Gastroesophageal sphincter (tissue), 4 donors: Measurements from ENCODE around the gene ADD1. TPM values are rescaled to one million over a fixed set of nuclear protein-coding genes. Genes with fewer than 3 reads are reported as not detected.

Source experiments
- ATAC-seq: fragments of 150-250 bp; one replicate; pipeline ENCODE4 v1.9.1; 2016; ENCODE audit warnings: mild to moderate bottlenecking, moderate library complexity
- H3K27ac ChIP-seq, 4 donors: fragments of 200-600 bp; sonication (generic) in 3 of 4; 1 replicate in 3 of 4; 2 replicates in 1 of 4; pipeline ENCODE4 v1.5.1; 2016 to 2019
- H3K27me3 ChIP-seq: fragments of 200-600 bp; sonication (generic); one replicate; pipeline ENCODE4 v1.5.1; 2019
- H3K36me3 ChIP-seq, 2 donors: fragments of 200-600 bp; sonication (generic); one replicate each; pipeline ENCODE4 v1.5.1; 2019; ENCODE audit warnings: control low read depth in 1 of 2
- H3K4me1 ChIP-seq, 3 donors: fragments of 200-600 bp; sonication (generic); 1 replicate in 2 of 3; 2 replicates in 1 of 3; pipeline ENCODE4 v1.5.1; 2016 to 2019; ENCODE audit warnings: control low read depth in 2 of 3
- H3K4me3 ChIP-seq, 2 donors: fragments of 200-600 bp; sonication (generic); one replicate each; pipeline ENCODE4 v1.5.1; 2019; ENCODE audit warnings: mild to moderate bottlenecking in 1 of 2, moderate library complexity in 1 of 2
- H3K9me3 ChIP-seq, 3 donors: fragments of 200-600 bp; sonication (generic); one replicate each; pipeline ENCODE4 v1.5.1; 2017 to 2019; ENCODE audit warnings: control low read depth in 2 of 3
- CTCF ChIP-seq, 4 experiments: fragments of 200-600 bp in 2 of 4; fragments of 450-650 bp in 2 of 4; sonication (generic) in 1 of 4; IDR thresholded peaks; one replicate each; pipeline ENCODE4 v1.5.1; 2017 to 2019; ENCODE audit warnings: antibody characterized with exemption in 4 of 4, mild to moderate bottlenecking in 2 of 4, moderate library complexity in 2 of 4
- EP300 ChIP-seq: sonication (generic); formaldehyde crosslinking; IDR thresholded peaks from one replicate; pipeline ENCODE4 v1.6.1; 2017; ENCODE audit warnings: antibody characterized with exemption, mild to moderate bottlenecking
- POLR2A ChIP-seq, 2 donors: fragments of 450-650 bp; IDR thresholded peaks; one replicate each; pipeline ENCODE4 v1.6.1; 2017; ENCODE audit warnings: antibody characterized with exemption in 2 of 2, mild to moderate bottlenecking in 2 of 2, moderate library complexity in 1 of 2
- POLR2AphosphoS5 ChIP-seq: sonication (generic); formaldehyde crosslinking; IDR thresholded peaks from one replicate; pipeline ENCODE4 v1.6.1; 2017; ENCODE audit warnings: antibody characterized with exemption
- WGBS, 2 donors: methylation state at CpG; one replicate each; pipeline ENCODE4 v1.1.5; 2018; ENCODE audit warnings: low coverage in 1 of 2; 5-methylcytosine and 5-hydroxymethylcytosine counted together
- total RNA-seq, 4 donors: library from RNA; depleted of rRNA; stranded (reverse); fragments of >200 nt; gene quantifications; one replicate each; pipeline ENCODE4 v1.1.0, GENCODE V29; 2016

ADD1 gene
- total RNA-seq, 4 donors from 2014 or later = 230 to 384 (median 297) TPM

- TF ChIP-seq POLR2A (IDR thresholded peaks at IDR 0.05) (no peak), EP300 (no peak), POLR2AphosphoS5 (no peak), CTCF (IDR thresholded peaks at IDR 0.05) (no peak)
- ATAC-seq = no peak
- H3K4me1 ChIP-seq = peaks cover 40 to 98% (median 67%) of the 10 kb centered on the region in 3 donors
- H3K27me3 ChIP-seq = no peaks in the 10 kb centered on the region
- WGBS, 2 donors = 96 to 97% methylated on average over 2 to 4 of the region's 5 CpGs
- H3K9me3 ChIP-seq = no peaks in the 10 kb centered on the region
- H3K4me3 ChIP-seq = no peak overlapping the region
- H3K36me3 ChIP-seq = peaks cover 0 to 17% of the 10 kb centered on the region in 2 donors
- H3K27ac ChIP-seq = peak overlapping the region in 1 of 4 donors; percentile 46
Observed at GRCh38 chr4:2857349-2857927, 13.8 kb downstream of the ADD1 start.

- Histone ChIP-seq H3K9me3 (no peaks in the 10 kb centered on the region), H3K4me1 (peaks cover 49 to 98% (median 65%) of the 10 kb centered on the region in 3 donors)
Observed at GRCh38 chr4:2858451-2859217, 15.0 kb downstream of the ADD1 start.

GRCh38 chr4:2859514-2859913 lies 15.9 kb downstream of the ADD1 start:
- no peak for ATAC-seq
- H3K36me3 ChIP-seq = peaks cover 0 to 2% of the 10 kb centered on the region in 2 donors

More at GRCh38 chr4:2858451-2859217, 15.0 kb downstream of the ADD1 start:
- peak; percentile 68 for ATAC-seq
- Histone ChIP-seq H3K36me3 (peaks cover 0 to 11% of the 10 kb centered on the region in 2 donors), H3K4me3 (no peak overlapping the region), H3K27me3 (no peaks in the 10 kb centered on the region), H3K27ac (peak overlapping the region; percentile 39 to 64 (median 52))
- 43 to 51% methylated on average over 7 of the region's 7 CpGs for WGBS, 2 donors
- TF ChIP-seq POLR2AphosphoS5 (no peak), EP300 (no peak), CTCF (IDR thresholded peaks at IDR 0.05) (no peak)

GRCh38 chr4:2860391-2861348 lies 17.0 kb downstream of the ADD1 start:
- H3K4me3 ChIP-seq = no peak overlapping the region
- no peaks in the 10 kb centered on the region for H3K36me3 ChIP-seq
- TF ChIP-seq EP300 (no peak), POLR2AphosphoS5 (peak; percentile 14)
- 56 to 61% methylated on average over 5 to 6 of the region's 6 CpGs for WGBS, 2 donors
- peak overlapping the region in 3 of 4 donors; percentile 46 to 64 (median 63) for H3K27ac ChIP-seq
- ATAC-seq = peak; percentile 42
- H3K9me3 ChIP-seq = no peaks in the 10 kb centered on the region
- H3K4me1 ChIP-seq = peaks cover 51 to 98% (median 70%) of the 10 kb centered on the region in 3 donors
- no peaks in the 10 kb centered on the region for H3K27me3 ChIP-seq

More at GRCh38 chr4:2859514-2859913, 15.9 kb downstream of the ADD1 start:
- peaks cover 49 to 98% (median 74%) of the 10 kb centered on the region in 3 donors for H3K4me1 ChIP-seq
- no peak overlapping the region for H3K4me3 ChIP-seq
- TF ChIP-seq POLR2AphosphoS5 = no peak
- TF ChIP-seq CTCF (IDR thresholded peaks at IDR 0.05) = no peak
- TF ChIP-seq POLR2A (IDR thresholded peaks at IDR 0.05) = no peak
- no peak for TF ChIP-seq EP300
- no peaks in the 10 kb centered on the region for H3K27me3 ChIP-seq
- H3K9me3 ChIP-seq = no peaks in the 10 kb centered on the region
- H3K27ac ChIP-seq = peak overlapping the region in 2 of 4 donors; percentile 46 to 64
- 42 to 54% methylated on average over 3 of the region's 3 CpGs for WGBS, 2 donors
